Muscle layer of duodenum (tissue), 2 donors: ENCODE results near the gene CTBS.

Experiments used
- H3K27ac ChIP-seq: one replicate; pipeline ENCODE4 v1.7.0; 2013; ENCODE audit warnings: mild to moderate bottlenecking, low read length
- H3K27me3 ChIP-seq: one replicate; pipeline ENCODE4 v1.7.0; 2013; ENCODE audit warnings: low read depth, mild to moderate bottlenecking, control low read depth, low read length
- H3K36me3 ChIP-seq, 2 donors: one replicate each; pipeline ENCODE4 v1.7.0; 2013; ENCODE audit warnings: low read length in 2 of 2, control low read depth in 1 of 2, mild to moderate bottlenecking in 1 of 2; ENCODE audit not compliant: insufficient read depth in 2 of 2, control insufficient read depth in 1 of 2
- H3K4me1 ChIP-seq, 2 donors: one replicate each; pipeline ENCODE4 v1.7.0; 2013; ENCODE audit warnings: low read length in 2 of 2, mild to moderate bottlenecking in 2 of 2, control low read depth in 1 of 2, moderate library complexity in 1 of 2; ENCODE audit not compliant: insufficient read depth in 2 of 2, control insufficient read depth in 1 of 2
- H3K4me3 ChIP-seq, 2 donors: one replicate each; pipeline ENCODE4 v1.7.0; 2013; ENCODE audit warnings: low read length in 2 of 2, low read depth in 1 of 2, mild to moderate bottlenecking in 1 of 2
- H3K9me3 ChIP-seq, 2 donors: one replicate each; pipeline ENCODE4 v1.7.0; 2013; ENCODE audit warnings: low read length in 2 of 2, control low read depth in 1 of 2, mild to moderate bottlenecking in 1 of 2; ENCODE audit not compliant: control insufficient read depth in 1 of 2
- donor health status: healthy.

Gene CTBS

DNA sequence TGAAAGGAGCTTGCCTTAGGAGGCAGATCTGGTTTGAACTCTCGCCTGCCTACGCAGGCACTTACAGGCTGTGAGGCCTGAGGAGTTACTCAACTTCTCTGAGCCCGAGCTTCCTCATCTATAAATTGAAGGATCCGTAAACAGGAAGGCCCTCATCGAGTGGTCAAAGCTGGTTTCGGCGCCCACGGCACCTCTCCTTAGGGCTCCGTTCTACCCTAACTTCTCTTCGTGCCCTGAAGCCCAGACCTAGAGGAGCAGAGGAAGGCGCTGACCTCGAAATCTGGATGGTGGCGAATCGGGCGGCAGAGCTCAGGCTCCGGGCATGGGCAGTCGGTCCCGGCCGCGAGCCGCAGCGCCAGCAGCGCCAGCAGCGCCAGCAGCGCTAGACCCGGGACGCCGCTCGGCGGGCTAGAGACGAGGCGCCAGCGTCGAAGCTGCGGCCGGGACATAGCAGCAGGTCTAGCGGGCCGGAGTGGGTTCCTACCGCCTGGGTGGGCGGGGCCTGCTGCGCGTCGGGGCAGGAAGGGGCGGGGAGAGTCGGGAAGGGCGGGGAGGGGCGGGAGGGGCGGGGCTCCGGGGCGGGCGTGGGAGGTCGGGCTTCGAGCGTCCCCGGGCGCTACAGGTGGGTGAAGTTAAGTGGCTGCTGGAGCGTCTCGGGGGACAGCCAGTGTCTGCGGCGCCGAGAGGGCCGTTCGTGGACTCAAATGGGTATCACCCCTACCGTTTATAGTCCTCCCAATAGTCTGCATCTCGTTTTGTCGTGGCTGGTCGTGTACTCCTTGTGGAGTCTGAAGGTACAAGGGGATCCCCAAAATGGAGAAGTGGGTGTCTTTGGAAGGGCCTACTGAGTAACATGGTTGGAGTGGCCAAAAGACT is at the start of gene CTBS:
Gene CTBS, minus strand, starts transcription at position 474 of the 876 bp plus-strand sequence. Its CDS starts 25 bp downstream, at position 449.
- peaks cover 0 to 9% of the 10 kb centered on the region in 2 donors for H3K36me3 ChIP-seq
- peak within 1 kb of the TSS; percentile 73 to 76 for H3K4me3 ChIP-seq
- H3K9me3 ChIP-seq: no peaks in the 10 kb centered on the region
- peak within 1 kb of the TSS; percentile 95 for H3K27ac ChIP-seq
- peaks cover 0 to 3% of the 10 kb centered on the region in 2 donors for H3K4me1 ChIP-seq
- H3K27me3 ChIP-seq: no peaks in the 10 kb centered on the region

DNA sequence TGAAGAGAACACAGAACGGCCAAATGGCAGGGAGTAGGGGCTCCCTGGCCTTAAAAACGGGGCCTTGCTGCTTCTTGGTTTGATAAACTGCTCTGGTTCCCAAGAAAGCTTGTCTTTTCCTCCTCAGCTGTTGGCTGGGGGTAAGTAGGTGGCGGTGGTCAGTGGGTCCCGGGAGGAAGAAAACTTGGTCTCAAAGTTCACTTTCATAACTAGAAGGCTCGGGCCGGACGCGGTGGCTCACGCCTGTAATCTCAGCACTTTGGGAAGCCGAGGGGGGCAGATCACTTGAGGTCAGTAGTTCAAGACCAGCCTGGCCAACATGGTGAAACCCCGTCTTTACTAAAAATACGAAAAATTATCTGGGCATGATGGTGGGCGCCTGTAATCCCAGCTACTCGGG is 47.3 kb upstream of the CTBS start:
- H3K4me3 ChIP-seq: no peak overlapping the region
- H3K27ac ChIP-seq: no peak overlapping the region
- no peaks in the 10 kb centered on the region for H3K36me3 ChIP-seq
- no peaks in the 10 kb centered on the region for H3K27me3 ChIP-seq
- H3K4me1 ChIP-seq: peaks cover 0 to 8% of the 10 kb centered on the region in 2 donors
- no peaks in the 10 kb centered on the region for H3K9me3 ChIP-seq

- H3K9me3 ChIP-seq: no peaks in the 10 kb centered on the region
- peak overlapping the region; percentile 69 to 73 for H3K4me3 ChIP-seq
- no peak overlapping the region for H3K27ac ChIP-seq
- H3K27me3 ChIP-seq: no peaks in the 10 kb centered on the region
- peaks cover 0 to 8% of the 10 kb centered on the region in 2 donors for H3K4me1 ChIP-seq
- H3K36me3 ChIP-seq: no peaks in the 10 kb centered on the region
Measured at GRCh38 chr1:84620720-84621313, 46.6 kb upstream of the CTBS start.

DNA sequence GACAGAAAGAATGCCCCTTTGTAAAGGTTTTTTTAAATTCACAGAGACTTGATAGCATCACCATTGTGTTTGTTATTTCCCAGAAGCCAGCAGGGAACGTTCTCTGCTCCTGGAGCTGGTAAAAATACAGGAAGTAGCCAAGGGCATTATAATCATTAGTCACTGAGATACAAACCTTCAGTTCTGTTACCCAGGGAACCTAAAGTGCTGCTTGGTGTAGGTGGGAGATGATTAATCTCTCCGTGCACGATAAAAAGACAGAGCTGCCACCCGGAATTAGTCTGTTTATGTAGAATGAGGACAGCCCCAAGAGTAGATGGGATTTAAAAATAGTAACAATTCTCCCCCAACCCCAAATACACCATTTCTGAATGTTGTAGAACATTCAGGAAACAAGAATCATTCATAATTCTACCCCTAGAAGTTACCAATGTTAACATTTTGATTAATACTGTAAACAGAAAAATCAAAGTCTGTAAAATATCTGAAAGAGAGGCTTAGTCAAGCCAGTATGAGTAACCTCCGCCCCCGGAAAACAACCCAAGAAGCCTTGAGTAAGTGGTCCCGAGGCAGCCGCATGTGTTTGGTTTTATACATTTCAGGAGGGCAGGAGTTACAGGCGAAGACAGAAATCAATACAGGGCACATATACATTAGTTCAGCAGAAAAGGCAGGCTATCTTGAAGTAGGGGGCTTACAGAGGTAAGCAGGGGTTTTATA is 45.3 kb upstream of the CTBS start:
- H3K4me1 ChIP-seq: peaks cover 0 to 8% of the 10 kb centered on the region in 2 donors
- H3K9me3 ChIP-seq: no peaks in the 10 kb centered on the region
- no peaks in the 10 kb centered on the region for H3K36me3 ChIP-seq
- H3K27ac ChIP-seq: peak overlapping the region; percentile 77
- H3K27me3 ChIP-seq: no peaks in the 10 kb centered on the region
- peak overlapping the region in 1 of 2 donors; percentile 1 for H3K4me3 ChIP-seq

DNA sequence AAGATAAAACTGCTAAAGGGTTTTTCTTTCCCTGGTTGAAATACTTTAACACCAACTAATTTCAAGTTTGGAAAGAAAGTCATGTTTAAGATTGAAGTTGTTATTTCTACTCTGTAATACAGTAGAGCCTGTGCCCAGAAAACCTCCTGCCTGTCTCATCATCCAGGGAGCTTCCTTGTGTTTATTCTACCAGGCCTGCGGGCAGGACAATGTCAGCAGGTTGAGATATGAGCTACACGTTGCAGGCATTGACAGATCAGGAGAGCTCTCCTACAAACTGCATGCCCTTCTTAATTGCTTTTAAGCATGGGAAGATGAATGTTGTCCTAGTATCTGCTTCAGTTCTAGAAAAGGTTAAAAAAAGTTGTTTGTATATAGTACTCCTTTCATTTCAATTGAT is 43.1 kb upstream of the CTBS start:
- peaks cover 0 to 8% of the 10 kb centered on the region in 2 donors for H3K4me1 ChIP-seq
- no peaks in the 10 kb centered on the region for H3K27me3 ChIP-seq
- H3K36me3 ChIP-seq: no peaks in the 10 kb centered on the region
- H3K9me3 ChIP-seq: no peaks in the 10 kb centered on the region
- no peak overlapping the region for H3K27ac ChIP-seq
- H3K4me3 ChIP-seq: no peak overlapping the region

DNA sequence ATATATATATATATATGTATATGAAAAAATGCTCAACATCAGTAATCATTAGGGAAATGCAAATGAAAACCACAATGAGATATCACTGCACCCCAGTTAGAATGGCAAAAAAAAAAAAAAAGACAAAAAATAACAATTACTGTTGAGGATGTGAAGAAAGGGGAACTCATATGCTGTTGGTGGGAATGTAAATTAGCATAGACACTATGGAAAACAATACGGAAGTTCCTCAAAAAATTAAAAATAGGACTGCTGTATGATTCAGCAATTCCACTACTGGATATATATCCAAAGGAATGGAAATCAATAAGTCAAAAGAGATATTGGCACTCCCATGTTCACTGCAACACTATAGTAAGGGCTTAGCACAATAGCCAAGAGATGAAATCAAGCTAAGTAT is 41.5 kb upstream of the CTBS start:
- Histone ChIP-seq H3K4me3 (no peak overlapping the region), H3K9me3 (no peaks in the 10 kb centered on the region), H3K27me3 (no peaks in the 10 kb centered on the region), H3K36me3 (no peaks in the 10 kb centered on the region), H3K4me1 (peaks cover 0 to 8% of the 10 kb centered on the region in 2 donors), H3K27ac (no peak overlapping the region)

DNA sequence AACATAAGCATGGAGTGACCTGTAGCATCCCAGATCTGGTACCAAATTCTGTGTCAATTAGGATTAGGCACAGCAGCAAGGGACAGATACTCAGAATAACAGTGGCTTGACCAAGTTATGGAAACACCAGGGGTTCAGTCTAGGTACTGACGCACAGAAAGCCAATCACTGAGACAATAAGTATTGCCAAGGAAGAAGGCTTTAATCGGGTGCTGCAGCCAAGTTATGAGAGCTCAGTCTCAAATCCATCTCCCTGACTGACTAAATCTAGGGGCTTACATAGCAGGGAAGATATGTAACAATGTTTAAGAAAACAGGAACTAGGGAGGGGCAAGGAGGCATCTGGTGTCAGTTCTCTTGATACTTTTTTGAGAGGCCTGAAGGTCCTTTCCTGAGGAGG is 39.6 kb upstream of the CTBS start:
- H3K4me3 ChIP-seq: no peak overlapping the region
- no peaks in the 10 kb centered on the region for H3K4me1 ChIP-seq
- no peaks in the 10 kb centered on the region for H3K36me3 ChIP-seq
- H3K27me3 ChIP-seq: no peaks in the 10 kb centered on the region
- no peak overlapping the region for H3K27ac ChIP-seq
- no peaks in the 10 kb centered on the region for H3K9me3 ChIP-seq

DNA sequence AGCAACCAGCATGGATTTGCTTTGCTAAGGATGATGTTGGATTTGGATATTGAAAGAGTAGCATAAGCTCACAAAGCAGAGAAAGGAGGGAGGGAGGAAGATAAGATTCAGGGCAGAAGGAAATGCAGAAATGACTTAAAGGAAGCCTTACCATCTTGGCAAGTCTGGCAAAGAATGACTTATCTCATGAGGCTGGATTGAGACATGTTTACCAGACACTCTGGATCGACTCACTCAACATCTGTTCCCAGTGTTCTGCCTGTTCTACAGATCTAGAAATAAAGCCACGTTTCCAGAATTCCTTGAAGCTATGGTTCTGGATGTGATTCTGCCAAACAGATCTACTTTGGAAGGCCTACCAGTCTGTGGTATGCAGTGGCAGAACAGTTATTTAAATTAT is 38.8 kb upstream of the CTBS start:
- no peaks in the 10 kb centered on the region for H3K4me1 ChIP-seq
- H3K27me3 ChIP-seq: no peaks in the 10 kb centered on the region
- no peak overlapping the region for H3K27ac ChIP-seq
- no peaks in the 10 kb centered on the region for H3K9me3 ChIP-seq
- H3K36me3 ChIP-seq: no peaks in the 10 kb centered on the region
- H3K4me3 ChIP-seq: no peak overlapping the region

- Histone ChIP-seq H3K4me3 (no peak overlapping the region), H3K4me1 (no peaks in the 10 kb centered on the region), H3K27ac (no peak overlapping the region), H3K36me3 (no peaks in the 10 kb centered on the region), H3K9me3 (no peaks in the 10 kb centered on the region), H3K27me3 (no peaks in the 10 kb centered on the region)
Measured at GRCh38 chr1:84611796-84612195, 37.6 kb upstream of the CTBS start.

DNA sequence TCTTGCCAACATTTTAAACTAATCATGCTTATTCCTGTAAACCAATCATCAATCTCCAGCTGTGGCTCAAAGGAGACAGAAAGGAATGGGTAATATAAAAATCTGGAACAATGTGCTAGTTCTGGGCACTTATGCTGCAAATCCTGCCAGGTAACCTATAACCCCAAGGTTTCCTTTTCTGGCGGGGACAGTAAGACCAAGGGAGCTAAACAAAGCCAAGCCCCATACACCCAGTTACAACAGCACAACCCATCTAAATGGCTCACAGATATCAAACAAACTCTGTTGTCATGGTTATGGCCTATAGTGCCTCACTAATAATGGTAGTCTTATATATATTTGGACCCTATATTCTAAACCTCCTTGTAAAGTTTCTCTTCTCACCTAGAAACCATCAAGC is 36.9 kb upstream of the CTBS start:
- no peaks in the 10 kb centered on the region for H3K36me3 ChIP-seq
- no peak overlapping the region for H3K4me3 ChIP-seq
- peaks cover 0 to 2% of the 10 kb centered on the region in 2 donors for H3K9me3 ChIP-seq
- H3K4me1 ChIP-seq: no peaks in the 10 kb centered on the region
- H3K27me3 ChIP-seq: no peaks in the 10 kb centered on the region
- no peak overlapping the region for H3K27ac ChIP-seq

DNA sequence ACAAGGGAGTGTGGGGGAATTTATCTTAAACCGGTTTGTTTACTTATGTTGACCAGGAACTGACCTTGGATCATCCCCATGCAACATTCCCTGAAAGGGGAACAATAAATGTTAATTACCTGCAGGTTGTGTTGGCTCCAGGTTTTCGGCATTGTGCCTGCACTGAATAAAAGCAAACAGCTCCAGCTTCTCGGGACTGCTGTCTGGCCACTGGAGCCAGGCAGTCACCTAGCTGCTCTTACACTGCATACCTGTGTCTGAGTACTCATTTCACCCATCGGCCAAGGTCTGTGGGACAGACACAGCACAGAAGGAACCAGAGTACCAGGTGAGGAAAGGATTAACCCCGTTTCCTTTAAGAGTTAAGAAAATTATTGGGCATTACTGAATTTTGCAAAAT is 32.7 kb upstream of the CTBS start:
- peaks cover 0 to 7% of the 10 kb centered on the region in 2 donors for H3K4me1 ChIP-seq
- peaks cover 0 to 4% of the 10 kb centered on the region in 2 donors for H3K36me3 ChIP-seq
- H3K27me3 ChIP-seq: no peaks in the 10 kb centered on the region
- no peak overlapping the region for H3K4me3 ChIP-seq
- peaks cover 4 to 8% of the 10 kb centered on the region in 2 donors for H3K9me3 ChIP-seq
- H3K27ac ChIP-seq: no peak overlapping the region
